ENCODE measurements around the gene CHST1. TPM values are rescaled to one million over a fixed set of nuclear protein-coding genes. Genes with fewer than 3 reads are reported as not detected.

Gene CHST1
- total and polyA plus RNA-seq, 9 donors: 3.4 to 12.9 (median 7.6) TPM

DNA sequence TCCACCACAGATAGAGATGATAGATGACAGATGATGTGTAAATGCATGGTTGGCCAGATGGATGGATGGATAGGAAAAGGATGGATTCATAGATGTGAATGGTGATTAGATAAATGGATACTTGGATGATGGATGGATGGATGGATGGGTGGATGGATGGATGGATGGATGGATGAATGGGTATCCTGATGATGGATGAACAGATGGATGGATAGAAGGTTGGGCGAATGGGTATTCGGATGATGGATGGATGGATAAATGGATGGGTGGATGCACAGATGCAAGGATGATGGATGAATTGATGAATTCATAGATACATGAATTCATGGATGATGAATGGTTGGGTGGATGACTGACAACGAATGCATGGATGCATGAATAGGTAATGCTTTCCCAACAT lies 56.1 kb downstream of the CHST1 start:
- H3K27me3 ChIP-seq: no peaks in the 10 kb centered on the region
- WGBS, 3 donors: 85 to 90% (median 90%) methylated on average over 3 of the region's 3 CpGs
- no peaks in the 10 kb centered on the region for H3K9me3 ChIP-seq
- TF ChIP-seq POLR2A (IDR thresholded peaks at IDR 0.05) (no peak), EP300 (IDR thresholded peaks at IDR 0.05) (no peak), CTCF (IDR thresholded peaks at IDR 0.05) (no peak)
- H3K27ac ChIP-seq: no peak overlapping the region
- intact Hi-C loops (cut with DNase I): no loop called here
- no peak for DNase-seq
- H3K4me1 ChIP-seq (ENCODE audit: insufficient read depth): no peaks in the 10 kb centered on the region
- no peaks in the 10 kb centered on the region for H3K36me3 ChIP-seq
- no peak overlapping the region for H3K4me3 ChIP-seq

DNA sequence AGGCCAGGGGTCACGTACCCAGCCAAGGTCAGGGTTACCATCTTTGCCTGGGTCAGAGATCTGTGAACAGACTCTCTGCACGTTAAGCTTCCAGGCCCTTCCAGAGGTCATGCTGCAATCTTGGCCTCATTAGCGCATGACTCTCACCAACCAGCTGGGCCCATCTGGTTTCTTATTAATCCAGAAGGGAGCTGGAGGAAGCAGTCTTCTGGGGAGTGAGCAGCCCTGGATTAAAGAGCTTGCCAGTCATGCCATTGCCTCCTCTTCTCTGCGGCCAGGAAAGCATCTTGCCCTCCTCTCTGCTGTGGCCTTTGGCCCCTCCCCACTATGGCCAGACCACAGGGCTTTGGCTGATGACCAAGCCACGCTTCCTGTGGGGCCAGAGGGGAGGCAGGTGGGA lies 57.4 kb downstream of the CHST1 start:
- DNase-seq: no peak
- H3K9me3 ChIP-seq: no peaks in the 10 kb centered on the region
- no peak overlapping the region for H3K27ac ChIP-seq
- intact Hi-C loops (cut with DNase I): no loop called here
- no peaks in the 10 kb centered on the region for H3K4me1 ChIP-seq (ENCODE audit: insufficient read depth)
- H3K36me3 ChIP-seq: no peaks in the 10 kb centered on the region
- TF ChIP-seq EP300 (IDR thresholded peaks at IDR 0.05) (no peak), CTCF (IDR thresholded peaks at IDR 0.05) (no peak), POLR2A (IDR thresholded peaks at IDR 0.05) (no peak)
- no peak overlapping the region for H3K4me3 ChIP-seq
- no peaks in the 10 kb centered on the region for H3K27me3 ChIP-seq
- WGBS, 3 donors: 5 to 13% (median 6%) methylated on average over 5 of the region's 5 CpGs

- Histone ChIP-seq H3K27ac (no peak overlapping the region), H3K9me3 (no peaks in the 10 kb centered on the region), H3K4me3 (no peak overlapping the region), H3K4me1 (ENCODE audit: insufficient read depth) (no peaks in the 10 kb centered on the region), H3K27me3 (no peaks in the 10 kb centered on the region), H3K36me3 (no peaks in the 10 kb centered on the region)
- TF ChIP-seq CTCF (IDR thresholded peaks at IDR 0.05) (no peak), POLR2A (IDR thresholded peaks at IDR 0.05) (no peak), EP300 (IDR thresholded peaks at IDR 0.05) (no peak)
- intact Hi-C loops (cut with DNase I): no loop called here
- no peak for DNase-seq
- WGBS, 3 donors: 18 to 32% (median 25%) methylated on average over 10 of the region's 10 CpGs
Observed at GRCh38 chr11:45606514-45607281, 58.7 kb downstream of the CHST1 start.

DNA sequence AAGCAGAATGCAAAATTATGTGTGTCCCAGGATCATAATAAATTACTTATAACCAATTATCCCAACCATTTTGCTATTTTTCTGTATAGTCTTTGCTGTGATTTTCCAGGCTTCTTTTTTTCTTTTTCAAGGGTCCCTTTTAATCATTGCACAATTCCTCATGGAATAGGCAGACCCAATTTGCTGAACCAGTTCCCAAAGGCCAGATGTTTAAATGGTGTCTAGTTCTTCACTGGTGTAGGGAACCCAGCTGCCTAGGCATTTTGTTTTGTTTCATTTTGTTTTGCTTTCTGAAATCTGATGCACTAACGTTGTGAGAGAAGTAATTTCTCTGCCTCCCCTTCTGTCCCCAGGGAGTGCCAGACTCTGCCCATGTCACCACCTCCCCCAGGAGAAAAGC lies 60.4 kb downstream of the CHST1 start:
- H3K36me3 ChIP-seq: no peaks in the 10 kb centered on the region
- no peaks in the 10 kb centered on the region for H3K4me1 ChIP-seq (ENCODE audit: insufficient read depth)
- no peak for DNase-seq
- intact Hi-C loops (cut with DNase I): no loop called here
- H3K4me3 ChIP-seq: no peak overlapping the region
- H3K9me3 ChIP-seq: no peaks in the 10 kb centered on the region
- TF ChIP-seq EP300 (IDR thresholded peaks at IDR 0.05) (no peak), CTCF (IDR thresholded peaks at IDR 0.05) (no peak)
- no peaks in the 10 kb centered on the region for H3K27me3 ChIP-seq
- no peak overlapping the region for H3K27ac ChIP-seq
- WGBS, 3 donors: 8 to 27% (median 18%) methylated on average over 1 of the region's 1 CpG

Measured in ovary (tissue), 9 donors.